Ammon's horn (tissue), 1 donor: ENCODE data around the gene DNTT.
A peak's percentile ranks its signal among the peaks of the same experiment; 100 is the strongest.

Source experiments
- DNase-seq: peaks from one replicate; pipeline ENCODE4 v3.0.0-alpha.2; 2016; ENCODE audit warnings: low spot score

Gene DNTT

GRCh38 chr10:96309628-96310320 lies 5.5 kb downstream of the DNTT start:
- DNase-seq = no peak

GRCh38 chr10:96310321-96310669 lies 6.1 kb downstream of the DNTT start:
- DNase-seq = no peak

- DNase-seq = no peak
Measured at GRCh38 chr10:96311180-96311715, 7.0 kb downstream of the DNTT start.

- DNase-seq = no peak
Measured at GRCh38 chr10:96313344-96313743, 9.1 kb downstream of the DNTT start.

- DNase-seq = no peak
Measured at GRCh38 chr10:96317067-96317833, 13.0 kb downstream of the DNTT start.

GRCh38 chr10:96319754-96320474 lies 15.7 kb downstream of the DNTT start:
- no peak for DNase-seq

GRCh38 chr10:96321822-96322221 lies 17.6 kb downstream of the DNTT start:
- no peak for DNase-seq

GRCh38 chr10:96322275-96322674 lies 18.0 kb downstream of the DNTT start:
- no peak for DNase-seq

- no peak for DNase-seq
Measured at GRCh38 chr10:96324447-96324846, 20.2 kb downstream of the DNTT start.

- DNase-seq = no peak
Measured at GRCh38 chr10:96325719-96326373, 21.6 kb downstream of the DNTT start.

- no peak for DNase-seq
Measured at GRCh38 chr10:96327462-96327861, 23.2 kb downstream of the DNTT start.

- DNase-seq = no peak
Measured at GRCh38 chr10:96333101-96333500, 28.9 kb downstream of the DNTT start.

GRCh38 chr10:96334616-96335526 lies 30.6 kb downstream of the DNTT start:
- peak; percentile 78 for DNase-seq

GRCh38 chr10:96337106-96337505 lies 32.9 kb downstream of the DNTT start:
- DNase-seq = no peak

- DNase-seq = peak; percentile 53
Measured at GRCh38 chr10:96338279-96338925, 34.2 kb downstream of the DNTT start.

- DNase-seq = no peak
Measured at GRCh38 chr10:96339383-96339782, 35.1 kb downstream of the DNTT start.

GRCh38 chr10:96339956-96340904 lies 36.0 kb downstream of the DNTT start:
- peak; percentile 83 for DNase-seq

- DNase-seq = no peak
Measured at GRCh38 chr10:96341219-96342182, 37.3 kb downstream of the DNTT start.
